ENCODE data around the gene KDM4E. TPM values are rescaled to one million over a fixed set of nuclear protein-coding genes. Genes with fewer than 3 reads are reported as not detected.
"Not testable (repeated sequence)": the region's sequence is repeated elsewhere in the genome, so short reads cannot be mapped to it uniquely, and the experiment has no call there.

The KDM4E gene
- total and polyA plus RNA-seq, 4 donors: not detected

GRCh38 chr11:95042239-95042638 is 17.2 kb downstream of the KDM4E start:
- Histone ChIP-seq H3K4me3 (ENCODE audit: low read length in 2 of 2) (no peak overlapping the region), H3K27me3 (ENCODE audit: control insufficient read depth in 1 of 2, insufficient read depth in 2 of 2, low read length in 1 of 2) (no peaks in the 10 kb centered on the region), H3K36me3 (ENCODE audit: control insufficient read depth in 1 of 2, insufficient read depth in 2 of 2, low read length in 1 of 2) (no peaks in the 10 kb centered on the region), H3K9me3 (ENCODE audit: control insufficient read depth, low read length) (no peaks in the 10 kb centered on the region), H3K4me1 (ENCODE audit: control insufficient read depth in 1 of 2, insufficient read depth in 2 of 2, low read length in 2 of 2) (no peaks in the 10 kb centered on the region), H3K27ac (ENCODE audit: low read depth in 1 of 2, low read length in 2 of 2) (no peak overlapping the region)
- no peak for ATAC-seq (ENCODE audit: low FRiP score)
- WGBS, 2 donors: 96 to 100% methylated on average over 1 of the region's 1 CpG
- DNase-seq: no peak
- intact Hi-C loops (cut with DNase I): no loop called here

- Histone ChIP-seq H3K27me3 (ENCODE audit: control insufficient read depth in 1 of 2, insufficient read depth in 2 of 2, low read length in 1 of 2) (no peaks in the 10 kb centered on the region), H3K4me1 (ENCODE audit: control insufficient read depth in 1 of 2, insufficient read depth in 2 of 2, low read length in 2 of 2) (no peaks in the 10 kb centered on the region), H3K9me3 (ENCODE audit: control insufficient read depth, low read length) (no peaks in the 10 kb centered on the region), H3K36me3 (ENCODE audit: control insufficient read depth in 1 of 2, insufficient read depth in 2 of 2, low read length in 1 of 2) (no peaks in the 10 kb centered on the region), H3K27ac (ENCODE audit: low read depth in 1 of 2, low read length in 2 of 2) (no peak overlapping the region), H3K4me3 (ENCODE audit: low read length in 2 of 2) (no peak overlapping the region)
- intact Hi-C loops (cut with DNase I): no loop called here
- no peak for DNase-seq
- ATAC-seq (ENCODE audit: low FRiP score): no peak
- WGBS, 2 donors: 76 to 79% methylated on average over 3 of the region's 3 CpGs
These were observed 17.8 kb downstream of the KDM4E start for GRCh38 chr11:95042906-95043305.

- Histone ChIP-seq H3K27ac (ENCODE audit: low read depth in 1 of 2, low read length in 2 of 2) (no peak overlapping the region), H3K27me3 (ENCODE audit: control insufficient read depth in 1 of 2, insufficient read depth in 2 of 2, low read length in 1 of 2) (no peaks in the 10 kb centered on the region), H3K36me3 (ENCODE audit: control insufficient read depth in 1 of 2, insufficient read depth in 2 of 2, low read length in 1 of 2) (no peaks in the 10 kb centered on the region), H3K9me3 (ENCODE audit: control insufficient read depth, low read length) (no peaks in the 10 kb centered on the region), H3K4me3 (ENCODE audit: low read length in 2 of 2) (no peak overlapping the region), H3K4me1 (ENCODE audit: control insufficient read depth in 1 of 2, insufficient read depth in 2 of 2, low read length in 2 of 2) (no peaks in the 10 kb centered on the region)
- 38 to 53% methylated on average over 4 of the region's 4 CpGs for WGBS, 2 donors
- ATAC-seq (ENCODE audit: low FRiP score) (no peak), DNase-seq (no peak)
- intact Hi-C loops (cut with DNase I): no loop called here
These were observed 19.0 kb downstream of the KDM4E start for GRCh38 chr11:95044010-95044409.

GRCh38 chr11:95045812-95046211 is 20.8 kb downstream of the KDM4E start:
- Histone ChIP-seq H3K4me3 (ENCODE audit: low read length in 2 of 2) (no peak overlapping the region), H3K4me1 (ENCODE audit: control insufficient read depth in 1 of 2, insufficient read depth in 2 of 2, low read length in 2 of 2) (no peaks in the 10 kb centered on the region), H3K36me3 (ENCODE audit: control insufficient read depth in 1 of 2, insufficient read depth in 2 of 2, low read length in 1 of 2) (no peaks in the 10 kb centered on the region), H3K27ac (ENCODE audit: low read depth in 1 of 2, low read length in 2 of 2) (no peak overlapping the region), H3K27me3 (ENCODE audit: control insufficient read depth in 1 of 2, insufficient read depth in 2 of 2, low read length in 1 of 2) (no peaks in the 10 kb centered on the region), H3K9me3 (ENCODE audit: control insufficient read depth, low read length) (no peaks in the 10 kb centered on the region)
- intact Hi-C loops (cut with DNase I): no loop called here
- no peak for DNase-seq
- no peak for ATAC-seq (ENCODE audit: low FRiP score)

GRCh38 chr11:95049122-95049521 is 24.1 kb downstream of the KDM4E start, which contains the start of gene KDM4F:
KDM4F (plus strand) TSS chr11:95049422.
- H3K27ac ChIP-seq (ENCODE audit: low read depth in 1 of 2, low read length in 2 of 2); intact Hi-C loops (cut with DNase I); H3K27me3 ChIP-seq (ENCODE audit: control insufficient read depth in 1 of 2, insufficient read depth in 2 of 2, low read length in 1 of 2); H3K36me3 ChIP-seq (ENCODE audit: control insufficient read depth in 1 of 2, insufficient read depth in 2 of 2, low read length in 1 of 2); DNase-seq; H3K4me1 ChIP-seq (ENCODE audit: control insufficient read depth in 1 of 2, insufficient read depth in 2 of 2, low read length in 2 of 2); H3K4me3 ChIP-seq (ENCODE audit: low read length in 2 of 2); H3K9me3 ChIP-seq (ENCODE audit: control insufficient read depth, low read length); ATAC-seq (ENCODE audit: low FRiP score): not testable (repeated sequence)
- 65 to 74% methylated on average over 3 of the region's 3 CpGs for WGBS, 2 donors

- no peak overlapping the region for H3K4me3 ChIP-seq (ENCODE audit: low read length in 2 of 2)
- H3K27me3 ChIP-seq (ENCODE audit: control insufficient read depth in 1 of 2, insufficient read depth in 2 of 2, low read length in 1 of 2): no peaks in the 10 kb centered on the region
- no peaks in the 10 kb centered on the region for H3K4me1 ChIP-seq (ENCODE audit: control insufficient read depth in 1 of 2, insufficient read depth in 2 of 2, low read length in 2 of 2)
- intact Hi-C loops (cut with DNase I): no loop called here
- peaks cover 2% of the 10 kb centered on the region for H3K9me3 ChIP-seq (ENCODE audit: control insufficient read depth, low read length)
- H3K27ac ChIP-seq (ENCODE audit: low read depth in 1 of 2, low read length in 2 of 2): no peak overlapping the region
- ATAC-seq (ENCODE audit: low FRiP score) (no peak), DNase-seq (no peak)
- no peaks in the 10 kb centered on the region for H3K36me3 ChIP-seq (ENCODE audit: control insufficient read depth in 1 of 2, insufficient read depth in 2 of 2, low read length in 1 of 2)
- 92 to 97% methylated on average over 22 of the region's 22 CpGs for WGBS, 2 donors
These were observed 25.6 kb downstream of the KDM4E start for GRCh38 chr11:95050595-95051202.

- H3K4me3 ChIP-seq (ENCODE audit: low read length in 2 of 2): no peak overlapping the region
- no peak overlapping the region for H3K27ac ChIP-seq (ENCODE audit: low read depth in 1 of 2, low read length in 2 of 2)
- DNase-seq (no peak), ATAC-seq (ENCODE audit: low FRiP score) (no peak)
- no peaks in the 10 kb centered on the region for H3K4me1 ChIP-seq (ENCODE audit: control insufficient read depth in 1 of 2, insufficient read depth in 2 of 2, low read length in 2 of 2)
- WGBS, 2 donors: 80 to 81% methylated on average over 2 of the region's 2 CpGs
- no peaks in the 10 kb centered on the region for H3K27me3 ChIP-seq (ENCODE audit: control insufficient read depth in 1 of 2, insufficient read depth in 2 of 2, low read length in 1 of 2)
- intact Hi-C loops (cut with DNase I): no loop called here
- H3K36me3 ChIP-seq (ENCODE audit: control insufficient read depth in 1 of 2, insufficient read depth in 2 of 2, low read length in 1 of 2): no peaks in the 10 kb centered on the region
- peaks cover 2% of the 10 kb centered on the region for H3K9me3 ChIP-seq (ENCODE audit: control insufficient read depth, low read length)
These were observed 29.3 kb downstream of the KDM4E start for GRCh38 chr11:95054356-95054755.

- ATAC-seq (ENCODE audit: low FRiP score) (no peak), DNase-seq (no peak)
- no peaks in the 10 kb centered on the region for H3K27me3 ChIP-seq (ENCODE audit: control insufficient read depth in 1 of 2, insufficient read depth in 2 of 2, low read length in 1 of 2)
- intact Hi-C loops (cut with DNase I): no loop called here
- peaks cover 2% of the 10 kb centered on the region for H3K9me3 ChIP-seq (ENCODE audit: control insufficient read depth, low read length)
- H3K4me3 ChIP-seq (ENCODE audit: low read length in 2 of 2): no peak overlapping the region
- no peak overlapping the region for H3K27ac ChIP-seq (ENCODE audit: low read depth in 1 of 2, low read length in 2 of 2)
- H3K36me3 ChIP-seq (ENCODE audit: control insufficient read depth in 1 of 2, insufficient read depth in 2 of 2, low read length in 1 of 2): no peaks in the 10 kb centered on the region
- H3K4me1 ChIP-seq (ENCODE audit: control insufficient read depth in 1 of 2, insufficient read depth in 2 of 2, low read length in 2 of 2): no peaks in the 10 kb centered on the region
- 41% methylated on average over 2 of the region's 2 CpGs for WGBS, 2 donors
These were observed 30.3 kb downstream of the KDM4E start for GRCh38 chr11:95055283-95055897.

GRCh38 chr11:95057959-95058358 is 32.9 kb downstream of the KDM4E start:
- H3K36me3 ChIP-seq (ENCODE audit: control insufficient read depth in 1 of 2, insufficient read depth in 2 of 2, low read length in 1 of 2): no peaks in the 10 kb centered on the region
- ATAC-seq (ENCODE audit: low FRiP score) (no peak), DNase-seq (no peak)
- intact Hi-C loops (cut with DNase I): no loop called here
- no peaks in the 10 kb centered on the region for H3K4me1 ChIP-seq (ENCODE audit: control insufficient read depth in 1 of 2, insufficient read depth in 2 of 2, low read length in 2 of 2)
- H3K27ac ChIP-seq (ENCODE audit: low read depth in 1 of 2, low read length in 2 of 2): no peak overlapping the region
- WGBS, 2 donors: 93% methylated on average over 8 of the region's 8 CpGs
- H3K4me3 ChIP-seq (ENCODE audit: low read length in 2 of 2): no peak overlapping the region
- H3K9me3 ChIP-seq (ENCODE audit: control insufficient read depth, low read length): peaks cover 2% of the 10 kb centered on the region
- no peaks in the 10 kb centered on the region for H3K27me3 ChIP-seq (ENCODE audit: control insufficient read depth in 1 of 2, insufficient read depth in 2 of 2, low read length in 1 of 2)

All from aorta (tissue), 5 donors.